CD14-positive monocyte (primary cell): ENCODE results near the gene MCOLN2. TPM values are rescaled to one million over a fixed set of nuclear protein-coding genes. Genes with fewer than 3 reads are reported as not detected.
A peak's percentile ranks its signal among the peaks of the same experiment; 100 is the strongest.

Experiments
- DNase-seq, 3 donors: peaks; one replicate each; pipeline ENCODE4 v3.0.0-alpha.2; 2011 to 2022
- H2AFZ ChIP-seq: 2 replicates; pipeline ENCODE4 v1.6.0; 2012; ENCODE audit warnings: mild to moderate bottlenecking, low read depth, low read length, inconsistent platforms; ENCODE audit not compliant: insufficient read depth, poor library complexity, severe bottlenecking
- H3K27ac ChIP-seq, 2 donors: 1 replicate in 1 of 2; 2 replicates in 1 of 2; pipeline ENCODE4 v1.5.1; 2012 to 2013; ENCODE audit warnings: low read length in 2 of 2, control low read depth in 1 of 2, inconsistent platforms in 1 of 2, low read depth in 1 of 2, mild to moderate bottlenecking in 1 of 2
- H3K27me3 ChIP-seq, 2 donors: one replicate each; pipeline versions ENCODE4 v1.6.0 to v1.6.1; 2011 to 2013; ENCODE audit warnings: low read length in 2 of 2; ENCODE audit not compliant: control insufficient read depth in 2 of 2, insufficient read depth in 2 of 2
- H3K36me3 ChIP-seq, 2 donors: replicated peaks in 1 of 2; 1 replicate in 1 of 2; 2 replicates in 1 of 2; pipeline versions ENCODE4 v1.5.1 to v1.6.1; 2012 to 2013; ENCODE audit warnings: low read length in 2 of 2, control low read depth in 1 of 2, inconsistent platforms in 1 of 2, mild to moderate bottlenecking in 1 of 2; ENCODE audit not compliant: insufficient read depth in 2 of 2, control insufficient read depth in 1 of 2
- H3K4me1 ChIP-seq, 2 donors: 1 replicate in 1 of 2; 2 replicates in 1 of 2; pipeline versions ENCODE4 v1.5.1 to v1.6.1; 2012 to 2013; ENCODE audit warnings: low read length in 2 of 2, control low read depth in 1 of 2, inconsistent platforms in 1 of 2, mild to moderate bottlenecking in 1 of 2, moderate library complexity in 1 of 2; ENCODE audit not compliant: insufficient read depth in 2 of 2, control insufficient read depth in 1 of 2
- H3K4me2 ChIP-seq: replicated peaks from 2 replicates; pipeline ENCODE3; 2012; ENCODE audit warnings: low read length, moderate library complexity, mild to moderate bottlenecking; ENCODE audit not compliant: poor library complexity, severe bottlenecking; ENCODE audit errors: extremely low read depth
- H3K4me3 ChIP-seq, 3 experiments: fragments of 200-600 bp in 1 of 3; sonication (generic) in 1 of 3; replicated peaks in 1 of 3; 1 replicate in 2 of 3; 2 replicates in 1 of 3; pipeline ENCODE4 v1.5.1; 2011 to 2013; ENCODE audit warnings: low read length in 3 of 3, mild to moderate bottlenecking in 3 of 3, control low read depth in 2 of 3, low read depth in 2 of 3, inconsistent platforms in 1 of 3, moderate library complexity in 1 of 3
- H3K79me2 ChIP-seq: 2 replicates; pipeline ENCODE4 v1.6.0; 2012; ENCODE audit warnings: mild to moderate bottlenecking, control low read depth, inconsistent platforms, low read length, moderate library complexity; ENCODE audit not compliant: insufficient read depth
- H3K9ac ChIP-seq: 2 replicates; pipeline ENCODE4 v1.6.0; 2017; ENCODE audit warnings: low read length, mild to moderate bottlenecking; ENCODE audit not compliant: insufficient read depth, poor library complexity, severe bottlenecking
- H3K9me3 ChIP-seq, 2 donors: replicated peaks in 1 of 2; 1 replicate in 1 of 2; 2 replicates in 1 of 2; pipeline versions ENCODE4 v1.5.1 to v1.6.1; 2012 to 2013; ENCODE audit warnings: low read length in 2 of 2, control low read depth in 1 of 2; ENCODE audit not compliant: control insufficient read depth in 1 of 2, insufficient read depth in 1 of 2
- H4K20me1 ChIP-seq: 2 replicates; pipeline ENCODE4 v1.6.0; 2012; ENCODE audit warnings: mild to moderate bottlenecking, low read length, control low read depth, moderate library complexity; ENCODE audit not compliant: insufficient read depth
- H3K27ac Mint-ChIP-seq, 7 donors: one replicate each; pipeline ENCODE4 v1.8.0; 2020; ENCODE audit warnings: mild to moderate bottlenecking in 7 of 7, mixed read lengths in 7 of 7, moderate library complexity in 6 of 7, inconsistent platforms in 2 of 7
- H3K27me3 Mint-ChIP-seq, 3 donors: one replicate each; pipeline ENCODE4 v1.8.0; 2021 to 2022; ENCODE audit warnings: low read depth in 3 of 3, mild to moderate bottlenecking in 3 of 3, mixed read lengths in 3 of 3, moderate library complexity in 3 of 3, inconsistent platforms in 1 of 3
- H3K36me3 Mint-ChIP-seq, 2 donors: one replicate each; pipeline ENCODE4 v1.8.0; 2020; ENCODE audit warnings: mixed read lengths in 2 of 2, inconsistent platforms in 1 of 2, mild to moderate bottlenecking in 1 of 2
- H3K4me1 Mint-ChIP-seq: one replicate; pipeline ENCODE4 v1.8.0; 2020; ENCODE audit warnings: mild to moderate bottlenecking, mixed read lengths
- H3K4me3 Mint-ChIP-seq, 2 donors: one replicate each; pipeline ENCODE4 v1.8.0; 2020; ENCODE audit warnings: mild to moderate bottlenecking in 2 of 2, mixed read lengths in 2 of 2, moderate library complexity in 1 of 2
- H3K9me3 Mint-ChIP-seq, 7 donors: one replicate each; pipeline ENCODE4 v1.8.0; 2020 to 2022; ENCODE audit warnings: mixed read lengths in 7 of 7, mild to moderate bottlenecking in 6 of 7, moderate library complexity in 6 of 7, inconsistent platforms in 2 of 7
- CTCF ChIP-seq: fragments of 200-600 bp; IDR thresholded peaks from one replicate; pipeline ENCODE4 v1.8.0; 2022; ENCODE audit warnings: antibody characterized with exemption, mild to moderate bottlenecking
- WGBS: methylation state at CpG from one replicate; pipeline ENCODE4 v1.1.5; 2013; ENCODE audit warnings: missing lambda C conversion rate; ENCODE audit not compliant: insufficient coverage; 5-methylcytosine and 5-hydroxymethylcytosine counted together
- intact Hi-C, 2 donors: fragments of 100-400 bp; cut with micrococcal nuclease; formaldehyde crosslinking; loops; one replicate each; pipeline versions ENCODE4 v1.15.0 to v1.15.1; 2023
- polyA plus RNA-seq, 3 donors: library from polyadenylated mRNA; depleted of rRNA in 1 of 3; unstranded in 2 of 3; stranded (reverse) in 1 of 3; fragments of 300-500 nt in 2 of 3; fragments of >200 nt in 1 of 3; fragmentation: Illumina TruSeq in 2 of 3; gene quantifications; 1 replicate in 2 of 3; 2 replicates in 1 of 3; pipeline ENCODE4 v1.2.3, GENCODE V29; 2012 to 2021

Gene MCOLN2
- polyA plus RNA-seq, 3 donors = 0.51 to 2.7 (median 1.1) TPM

GRCh38 chr1:84884671-84885389 is 112.1 kb downstream of the MCOLN2 start:
- H3K4me3 Mint-ChIP-seq = no peak overlapping the region
- Histone ChIP-seq H3K79me2 (no peaks in the 10 kb centered on the region), H3K4me2 (no peak overlapping the region), H2AFZ (no peak overlapping the region), H3K4me3 (no peak overlapping the region), H3K9me3 (no peaks in the 10 kb centered on the region), H3K36me3 (no peaks in the 10 kb centered on the region), H3K27me3 (no peaks in the 10 kb centered on the region), H3K27ac (no peak overlapping the region), H3K9ac (no peak overlapping the region), H4K20me1 (no peaks in the 10 kb centered on the region), H3K4me1 (peaks cover 13 to 16% of the 10 kb centered on the region in 2 donors)
- no peak for TF ChIP-seq CTCF
- WGBS = 83% methylated on average over 1 of the region's 7 CpGs
- intact Hi-C loops = loop anchor here (10.0 kb wide), 2 partner anchors 50 to 60 kb away; no protein-coding TSS in a partner anchor
- no peak for DNase-seq
- H3K27me3 Mint-ChIP-seq = peaks cover 1 to 10% (median 2%) of the 10 kb centered on the region in 3 donors
- H3K36me3 Mint-ChIP-seq = no peaks in the 10 kb centered on the region
- peak overlapping the region in 1 of 7 donors; percentile 2 for H3K27ac Mint-ChIP-seq
- H3K9me3 Mint-ChIP-seq = peaks cover 2 to 12% (median 6%) of the 10 kb centered on the region in 7 donors
- H3K4me1 Mint-ChIP-seq = peaks cover 19% of the 10 kb centered on the region

- H3K27me3 Mint-ChIP-seq = peaks cover under 1 to 8% (median 1%) of the 10 kb centered on the region in 3 donors
- H3K4me3 Mint-ChIP-seq = no peak overlapping the region
- Histone ChIP-seq H3K4me2 (no peak overlapping the region), H3K4me3 (no peak overlapping the region), H3K27ac (no peak overlapping the region), H3K4me1 (peaks cover 0 to under 1% of the 10 kb centered on the region in 2 donors), H3K9me3 (no peaks in the 10 kb centered on the region), H2AFZ (no peak overlapping the region), H3K36me3 (no peaks in the 10 kb centered on the region), H4K20me1 (no peaks in the 10 kb centered on the region), H3K79me2 (no peaks in the 10 kb centered on the region), H3K9ac (no peak overlapping the region), H3K27me3 (no peaks in the 10 kb centered on the region)
- DNase-seq = no peak
- no peak for TF ChIP-seq CTCF
- H3K4me1 Mint-ChIP-seq = peaks cover 5% of the 10 kb centered on the region
- H3K36me3 Mint-ChIP-seq = no peaks in the 10 kb centered on the region
- intact Hi-C loops = loop anchor here (10.0 kb wide), 2 partner anchors 48 to 58 kb away; no protein-coding TSS in a partner anchor
- H3K9me3 Mint-ChIP-seq = peaks cover 2 to 10% (median 6%) of the 10 kb centered on the region in 7 donors
- H3K27ac Mint-ChIP-seq = peak overlapping the region in 1 of 7 donors; percentile 20
Observed at GRCh38 chr1:84883286-84883685, 113.6 kb downstream of the MCOLN2 start.
